Stimulated activated memory B cell treated with anti-CD40 and anti-IgM and Interleukin-4, amounts not matched to agents 10 μg/mL and 1 μg/mL and 100 μg/mL, for 72 hours (primary cell): ENCODE measurements around the gene FCN2.

Experiments used
- ATAC-seq: fragments of 150-1000 bp; cut with Tn5 transposase; 2 replicates; pipeline ENCODE4 v1.10.0; 2021
- H3K27ac Mint-ChIP-seq: one replicate; pipeline ENCODE4 v1.8.0; 2022; ENCODE audit warnings: mild to moderate bottlenecking, mixed read lengths
- H3K27me3 Mint-ChIP-seq: one replicate; pipeline ENCODE4 v1.8.0; 2022; ENCODE audit warnings: mixed read lengths
- H3K36me3 Mint-ChIP-seq: one replicate; pipeline ENCODE4 v1.8.0; 2022; ENCODE audit warnings: mixed read lengths
- H3K4me1 Mint-ChIP-seq: one replicate; pipeline ENCODE4 v1.8.0; 2022; ENCODE audit warnings: mixed read lengths
- H3K4me3 Mint-ChIP-seq: one replicate; pipeline ENCODE4 v1.8.0; 2022; ENCODE audit warnings: mild to moderate bottlenecking, moderate library complexity, mixed read lengths
- H3K9me3 Mint-ChIP-seq: one replicate; pipeline ENCODE4 v1.8.0; 2022; ENCODE audit warnings: mixed read lengths

FCN2 gene

DNA sequence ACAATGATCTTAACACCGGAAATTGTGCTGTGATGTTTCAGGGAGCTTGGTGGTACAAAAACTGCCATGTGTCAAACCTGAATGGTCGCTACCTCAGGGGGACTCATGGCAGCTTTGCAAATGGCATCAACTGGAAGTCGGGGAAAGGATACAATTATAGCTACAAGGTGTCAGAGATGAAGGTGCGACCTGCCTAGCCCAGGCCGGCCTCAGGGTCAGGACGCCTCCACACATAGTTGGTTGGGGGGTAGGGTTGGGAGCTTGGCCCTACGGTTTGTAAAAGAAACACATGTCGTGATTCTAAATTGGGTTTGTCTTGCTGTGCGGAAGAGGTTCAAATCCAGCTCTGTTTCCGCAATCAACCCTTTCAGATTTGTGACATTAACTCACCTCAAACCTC, 6.6 kb downstream of the FCN2 start:
- H3K4me3 Mint-ChIP-seq, result no peak overlapping the region
- no peak overlapping the region for H3K27ac Mint-ChIP-seq
- H3K4me1 Mint-ChIP-seq, result no peaks in the 10 kb centered on the region
- H3K9me3 Mint-ChIP-seq, result no peaks in the 10 kb centered on the region
- H3K36me3 Mint-ChIP-seq, result no peaks in the 10 kb centered on the region
- peaks cover 72% of the 10 kb centered on the region for H3K27me3 Mint-ChIP-seq
- no peak for ATAC-seq

GRCh38 chr9:134887686-134888602, 7.3 kb downstream of the FCN2 start:
- no peaks in the 10 kb centered on the region for H3K36me3 Mint-ChIP-seq
- no peak for ATAC-seq
- no peak overlapping the region for H3K4me3 Mint-ChIP-seq
- H3K9me3 Mint-ChIP-seq, result no peaks in the 10 kb centered on the region
- no peaks in the 10 kb centered on the region for H3K4me1 Mint-ChIP-seq
- H3K27ac Mint-ChIP-seq, result no peak overlapping the region
- H3K27me3 Mint-ChIP-seq, result peaks cover 72% of the 10 kb centered on the region

DNA sequence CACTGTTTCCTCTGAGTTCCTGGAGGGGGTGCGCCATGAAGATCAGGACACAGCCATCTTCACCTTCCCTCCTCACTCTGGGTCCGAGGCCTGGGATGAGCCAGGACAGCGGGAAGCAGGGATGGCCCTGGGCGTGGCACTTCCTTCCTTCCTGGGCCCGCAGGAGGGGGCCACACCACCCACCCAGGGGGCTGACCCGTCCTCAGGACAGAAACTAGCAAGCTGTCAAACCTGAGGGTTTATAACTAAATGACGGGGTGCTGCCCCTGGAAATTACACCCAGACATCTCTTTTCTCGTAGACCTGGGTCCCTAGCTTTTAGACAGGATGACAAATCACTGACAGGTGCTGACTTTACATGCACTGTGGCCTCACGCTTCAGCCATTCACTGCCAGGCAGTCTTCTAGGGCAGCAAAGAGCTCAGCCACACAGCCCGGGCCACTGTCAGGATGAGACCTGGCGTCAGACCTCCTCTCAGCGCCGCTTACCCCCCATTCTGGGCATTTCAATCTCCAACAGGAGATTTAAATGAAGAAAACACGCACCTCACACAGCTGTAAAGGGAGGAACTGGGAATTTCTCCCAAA, 8.1 kb downstream of the FCN2 start:
- no peak overlapping the region for H3K27ac Mint-ChIP-seq
- H3K27me3 Mint-ChIP-seq, result peaks cover 72% of the 10 kb centered on the region
- no peak overlapping the region for H3K4me3 Mint-ChIP-seq
- H3K4me1 Mint-ChIP-seq, result no peaks in the 10 kb centered on the region
- no peaks in the 10 kb centered on the region for H3K36me3 Mint-ChIP-seq
- H3K9me3 Mint-ChIP-seq, result no peaks in the 10 kb centered on the region
- no peak for ATAC-seq

- Mint-ChIP-seq H3K9me3 (no peaks in the 10 kb centered on the region), H3K36me3 (no peaks in the 10 kb centered on the region), H3K4me1 (no peaks in the 10 kb centered on the region), H3K27me3 (peaks cover 70% of the 10 kb centered on the region), H3K27ac (no peak overlapping the region), H3K4me3 (no peak overlapping the region)
- no peak for ATAC-seq
These were observed 9.0 kb downstream of the FCN2 start for GRCh38 chr9:134889386-134890154.

- Mint-ChIP-seq H3K9me3 (peaks cover 3% of the 10 kb centered on the region), H3K4me1 (no peaks in the 10 kb centered on the region), H3K4me3 (no peak overlapping the region), H3K36me3 (no peaks in the 10 kb centered on the region), H3K27me3 (peaks cover 68% of the 10 kb centered on the region), H3K27ac (no peak overlapping the region)
- ATAC-seq, result no peak
These were observed 9.5 kb downstream of the FCN2 start for GRCh38 chr9:134890155-134890495.

DNA sequence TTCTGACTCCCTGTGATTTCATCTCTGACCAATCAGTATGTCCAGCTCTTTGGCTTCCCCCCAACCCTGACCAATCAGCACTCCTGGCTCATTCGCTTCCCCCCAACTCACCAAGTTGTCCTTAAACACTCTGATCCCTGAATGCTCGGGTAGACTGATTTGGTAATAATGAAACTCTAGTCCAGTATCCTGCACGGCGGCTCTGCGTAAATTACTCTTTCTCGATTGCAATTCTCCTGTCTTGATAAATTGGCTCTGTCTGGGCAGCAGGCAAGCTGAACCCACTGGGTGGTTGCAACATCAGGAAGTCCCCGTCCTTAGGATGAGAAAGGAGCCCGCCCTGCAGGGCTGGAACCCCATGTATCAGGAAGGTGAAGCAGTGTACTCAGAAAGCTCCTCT, 10.4 kb downstream of the FCN2 start:
- no peak overlapping the region for H3K27ac Mint-ChIP-seq
- ATAC-seq, result no peak
- H3K4me3 Mint-ChIP-seq, result no peak overlapping the region
- H3K4me1 Mint-ChIP-seq, result no peaks in the 10 kb centered on the region
- peaks cover 4% of the 10 kb centered on the region for H3K9me3 Mint-ChIP-seq
- no peaks in the 10 kb centered on the region for H3K36me3 Mint-ChIP-seq
- peaks cover 66% of the 10 kb centered on the region for H3K27me3 Mint-ChIP-seq

- Mint-ChIP-seq H3K9me3 (peaks cover 4% of the 10 kb centered on the region), H3K27ac (no peak overlapping the region)
These were observed 11.1 kb downstream of the FCN2 start for GRCh38 chr9:134891713-134892112.

GRCh38 chr9:134892221-134892620, 11.6 kb downstream of the FCN2 start:
- ATAC-seq, result no peak
- Mint-ChIP-seq H3K4me1 (no peaks in the 10 kb centered on the region), H3K9me3 (peaks cover 4% of the 10 kb centered on the region), H3K27me3 (peaks cover 59% of the 10 kb centered on the region), H3K36me3 (no peaks in the 10 kb centered on the region), H3K4me3 (no peak overlapping the region), H3K27ac (no peak overlapping the region)

More at GRCh38 chr9:134891713-134892112, 11.1 kb downstream of the FCN2 start:
- no peak overlapping the region for H3K4me3 Mint-ChIP-seq
- no peaks in the 10 kb centered on the region for H3K4me1 Mint-ChIP-seq
- no peak for ATAC-seq
- H3K36me3 Mint-ChIP-seq, result no peaks in the 10 kb centered on the region
- peaks cover 59% of the 10 kb centered on the region for H3K27me3 Mint-ChIP-seq

GRCh38 chr9:134892820-134893420, 12.3 kb downstream of the FCN2 start:
- peaks cover 53% of the 10 kb centered on the region for H3K27me3 Mint-ChIP-seq
- no peaks in the 10 kb centered on the region for H3K36me3 Mint-ChIP-seq
- no peak overlapping the region for H3K4me3 Mint-ChIP-seq
- H3K4me1 Mint-ChIP-seq, result no peaks in the 10 kb centered on the region
- H3K9me3 Mint-ChIP-seq, result peaks cover 4% of the 10 kb centered on the region
- ATAC-seq, result no peak
- no peak overlapping the region for H3K27ac Mint-ChIP-seq

- Mint-ChIP-seq H3K4me1 (no peaks in the 10 kb centered on the region), H3K36me3 (no peaks in the 10 kb centered on the region), H3K9me3 (peaks cover 10% of the 10 kb centered on the region), H3K27ac (no peak overlapping the region), H3K4me3 (no peak overlapping the region), H3K27me3 (peaks cover 47% of the 10 kb centered on the region)
- ATAC-seq, result no peak
These were observed 13.7 kb downstream of the FCN2 start for GRCh38 chr9:134894136-134894860.

- H3K4me1 Mint-ChIP-seq, result no peaks in the 10 kb centered on the region
- H3K27ac Mint-ChIP-seq, result no peak overlapping the region
- no peak overlapping the region for H3K4me3 Mint-ChIP-seq
- peaks cover 47% of the 10 kb centered on the region for H3K27me3 Mint-ChIP-seq
- ATAC-seq, result no peak
- H3K9me3 Mint-ChIP-seq, result peaks cover 15% of the 10 kb centered on the region
- H3K36me3 Mint-ChIP-seq, result no peaks in the 10 kb centered on the region
These were observed 14.5 kb downstream of the FCN2 start for GRCh38 chr9:134895097-134895496.

DNA sequence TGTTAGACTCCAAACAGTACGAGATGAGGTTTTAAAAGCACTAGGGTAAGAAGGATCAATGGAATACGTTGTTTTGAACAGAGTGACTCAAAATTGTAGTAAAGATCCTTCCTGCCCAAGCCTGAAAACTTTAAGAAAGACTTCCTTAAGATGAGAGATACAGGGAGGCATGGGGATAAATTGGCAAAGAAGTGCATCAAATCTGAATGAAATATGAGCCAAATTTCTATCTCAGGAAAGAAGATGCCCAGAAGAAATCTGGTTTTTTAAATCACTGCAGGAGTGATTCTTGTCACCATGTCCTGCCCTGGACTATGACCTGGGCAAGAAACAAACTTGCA, 14.9 kb downstream of the FCN2 start:
- Mint-ChIP-seq H3K36me3 (no peaks in the 10 kb centered on the region), H3K9me3 (peaks cover 15% of the 10 kb centered on the region), H3K4me3 (no peak overlapping the region), H3K27me3 (peaks cover 47% of the 10 kb centered on the region), H3K4me1 (no peaks in the 10 kb centered on the region), H3K27ac (no peak overlapping the region)
- ATAC-seq, result no peak

GRCh38 chr9:134895908-134896833, 15.6 kb downstream of the FCN2 start:
- Mint-ChIP-seq H3K4me1 (no peaks in the 10 kb centered on the region), H3K27ac (no peak overlapping the region), H3K27me3 (peaks cover 42% of the 10 kb centered on the region), H3K9me3 (peaks cover 15% of the 10 kb centered on the region), H3K36me3 (no peaks in the 10 kb centered on the region), H3K4me3 (no peak overlapping the region)
- ATAC-seq, result no peak
